GM18873 (cell line): ENCODE results near the gene CASP6.
"Not testable (repeated sequence)": the region's sequence is repeated elsewhere in the genome, so short reads cannot be mapped to it uniquely, and the experiment has no call there.

ENCODE experiments used
- ATAC-seq: cut with Tn5 transposase; IDR thresholded peaks from one replicate; pipeline ENCODE4 v1.9.1; 2021; ENCODE audit warnings: mild to moderate bottlenecking, moderate library complexity, moderate number of reproducible peaks; ENCODE audit not compliant: unreplicated experiment, low FRiP score

Gene CASP6

GRCh38 chr4:109721033-109721432 is 17.8 kb upstream of the CASP6 start:
- ATAC-seq: no peak

GRCh38 chr4:109719604-109720003 is 16.4 kb upstream of the CASP6 start:
- ATAC-seq: no peak

- no peak for ATAC-seq
Observed at GRCh38 chr4:109718759-109719158, 15.5 kb upstream of the CASP6 start.

- no peak for ATAC-seq
Observed at GRCh38 chr4:109713500-109713899, 10.3 kb upstream of the CASP6 start.

- ATAC-seq: peak; percentile 94
Observed at GRCh38 chr4:109708990-109709389, 5.7 kb upstream of the CASP6 start.

GRCh38 chr4:109708435-109708834 is 5.2 kb upstream of the CASP6 start:
- ATAC-seq: no peak

- ATAC-seq: no peak
Observed at GRCh38 chr4:109703664-109704361, 568 bp upstream of the CASP6 start.

GRCh38 chr4:109701566-109702410 is 1.5 kb downstream of the CASP6 start:
- no peak for ATAC-seq

- ATAC-seq: no peak
Observed at GRCh38 chr4:109699553-109700225, 3.6 kb downstream of the CASP6 start.

- no peak for ATAC-seq
Observed at GRCh38 chr4:109698656-109699055, 4.6 kb downstream of the CASP6 start.

- ATAC-seq: no peak
Observed at GRCh38 chr4:109691411-109691920, 11.8 kb downstream of the CASP6 start.

- peak; percentile 87 for ATAC-seq
Observed at GRCh38 chr4:109690690-109691410, 12.4 kb downstream of the CASP6 start.

- ATAC-seq: no peak
Observed at GRCh38 chr4:109684727-109685126, 18.5 kb downstream of the CASP6 start.

- ATAC-seq: no peak
Observed at GRCh38 chr4:109683621-109684253, 19.5 kb downstream of the CASP6 start.

GRCh38 chr4:109682875-109683274 is 20.4 kb downstream of the CASP6 start:
- ATAC-seq: no peak

GRCh38 chr4:109678925-109679324 is 24.3 kb downstream of the CASP6 start:
- not testable (repeated sequence) for ATAC-seq

GRCh38 chr4:109678472-109678871 is 24.8 kb downstream of the CASP6 start:
- not testable (repeated sequence) for ATAC-seq

GRCh38 chr4:109676886-109677285 is 26.4 kb downstream of the CASP6 start:
- no peak for ATAC-seq

GRCh38 chr4:109675843-109676242 is 27.4 kb downstream of the CASP6 start:
- no peak for ATAC-seq

GRCh38 chr4:109675181-109675580 is 28.1 kb downstream of the CASP6 start:
- no peak for ATAC-seq
